SU-DHL-6 (cell line): Measurements from ENCODE around the gene POFUT2.

Source experiments
- CTCF ChIP-seq: fragments of 200-600 bp; sonication (generic); IDR thresholded peaks from one replicate; pipeline ENCODE4 v1.5.1; 2017; ENCODE audit warnings: antibody characterized with exemption, mild to moderate bottlenecking, low read length, moderate library complexity; ENCODE audit not compliant: insufficient read depth, poor library complexity, severe bottlenecking
- EZH2phosphoT487 ChIP-seq: fragments of 200-600 bp; sonication (generic), shearing (Covaris generic); conservative IDR thresholded peaks from 2 replicates; pipeline ENCODE4 v1.6.1; 2018; ENCODE audit warnings: mild to moderate bottlenecking, antibody characterized with exemption, low read length, moderate library complexity, mixed read lengths

- TF ChIP-seq CTCF: no peak
- TF ChIP-seq EZH2phosphoT487: no peak
These were observed 2.2 kb upstream of the POFUT2 start for GRCh38 chr21:45289655-45290515.
